ENCODE data around the gene ADGRA1.
"Not testable (repeated sequence)": the region's sequence is repeated elsewhere in the genome, so short reads cannot be mapped to it uniquely, and the experiment has no call there.

ADGRA1 gene

DNA sequence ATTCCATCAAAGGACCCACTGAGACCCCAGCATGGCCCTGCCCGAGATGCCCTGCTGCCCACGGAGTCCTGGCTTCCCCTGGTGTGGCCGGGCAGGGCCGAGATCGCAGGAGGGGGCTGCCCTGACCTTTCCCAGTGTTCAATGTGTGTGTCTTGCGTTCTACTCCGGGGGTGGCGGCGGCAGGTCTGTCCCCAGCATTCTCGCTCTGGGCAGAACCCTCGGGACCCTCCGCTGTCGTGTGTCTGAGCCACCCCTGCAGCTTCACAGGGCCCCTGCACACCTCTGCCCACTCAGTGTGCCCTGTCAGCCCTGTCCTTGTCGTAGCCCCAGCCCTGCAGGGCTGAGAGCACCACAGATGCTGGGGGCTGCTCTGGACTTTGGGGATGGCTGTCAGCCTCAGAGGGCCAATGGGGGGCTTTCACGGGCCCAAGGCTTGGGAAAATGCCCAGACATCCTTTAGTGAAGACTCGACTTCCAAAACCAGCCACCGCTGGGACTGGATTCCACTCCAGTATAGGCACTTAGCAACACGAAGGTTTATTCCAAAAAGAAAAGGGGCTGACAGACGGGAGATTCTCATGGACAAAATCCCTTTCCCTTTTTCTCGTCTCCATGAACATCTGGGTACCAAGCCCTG is 42.3 kb downstream of the ADGRA1 start:
- no peak for DNase-seq

DNA sequence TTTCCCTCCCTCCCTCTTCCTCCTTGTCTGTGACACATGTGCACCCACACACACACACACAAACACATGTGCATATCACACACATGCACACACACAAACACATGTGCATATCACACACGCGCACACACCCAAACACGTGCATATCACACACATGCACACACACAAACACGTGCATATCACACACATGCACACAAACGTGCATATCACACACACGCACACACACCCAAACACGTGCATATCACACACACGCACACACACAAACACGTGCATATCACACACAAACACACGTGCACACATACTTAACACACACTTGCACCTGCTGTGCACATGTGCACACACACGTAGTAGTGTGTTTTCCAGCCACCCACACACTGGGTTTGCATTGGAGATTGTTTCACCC is 42.9 kb downstream of the ADGRA1 start:
- DNase-seq = no peak

DNA sequence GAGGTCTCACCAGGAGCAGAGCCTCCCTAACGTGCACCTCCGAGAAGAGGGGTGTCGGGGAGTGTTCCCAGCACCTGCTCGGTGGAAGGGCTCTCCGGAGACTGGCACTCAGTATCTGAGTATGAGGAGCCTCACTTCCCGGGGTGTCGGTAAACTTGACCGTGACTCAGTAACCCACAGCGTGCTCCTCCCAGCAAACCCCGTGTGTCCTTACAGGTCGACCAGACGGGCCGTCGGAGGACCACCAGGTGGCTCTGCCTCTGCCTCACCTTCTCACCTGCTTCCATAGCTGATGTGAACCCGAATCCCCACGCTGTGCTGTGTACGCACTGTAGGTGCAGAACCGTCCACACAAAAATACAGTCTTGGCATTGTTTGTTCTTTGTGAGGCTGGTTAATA is 43.3 kb downstream of the ADGRA1 start:
- no peak for DNase-seq

DNA sequence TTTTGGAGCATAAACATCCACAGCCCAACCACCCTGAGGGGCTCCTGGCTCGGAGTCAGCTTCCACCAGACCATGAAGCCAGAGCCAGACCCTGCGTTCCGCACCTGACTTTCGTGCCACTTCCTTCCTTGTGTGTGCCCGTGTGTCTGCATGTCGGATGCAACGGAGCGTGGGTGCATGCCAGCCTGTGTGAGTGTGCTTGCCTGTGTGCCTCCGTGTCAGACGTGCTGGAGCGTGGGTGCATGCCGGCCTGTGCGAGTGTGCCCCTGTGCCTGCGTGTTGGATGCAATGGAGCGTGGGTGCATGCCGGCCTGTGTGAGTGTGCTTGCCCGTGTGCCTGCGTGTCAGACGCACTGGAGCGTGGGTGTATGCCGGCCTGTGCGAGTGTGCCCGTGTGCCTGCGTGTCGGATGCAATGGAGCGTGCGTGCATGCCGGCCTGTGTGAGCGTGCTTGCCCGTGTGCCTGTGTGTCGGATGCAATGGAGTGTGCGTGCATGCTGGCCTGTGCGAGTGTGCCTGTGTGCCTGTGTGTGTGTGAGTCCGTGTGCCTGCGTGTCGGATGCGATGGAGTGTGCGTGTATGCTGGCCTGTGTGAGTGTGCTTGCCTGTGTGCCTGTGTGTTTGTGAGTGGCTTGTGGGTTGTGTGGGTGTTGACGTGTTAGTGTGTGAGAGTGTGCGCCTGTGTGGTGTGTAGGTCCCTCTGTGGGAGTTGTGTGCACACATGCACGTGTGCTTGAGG is 44.2 kb downstream of the ADGRA1 start:
- no peak for DNase-seq

DNA sequence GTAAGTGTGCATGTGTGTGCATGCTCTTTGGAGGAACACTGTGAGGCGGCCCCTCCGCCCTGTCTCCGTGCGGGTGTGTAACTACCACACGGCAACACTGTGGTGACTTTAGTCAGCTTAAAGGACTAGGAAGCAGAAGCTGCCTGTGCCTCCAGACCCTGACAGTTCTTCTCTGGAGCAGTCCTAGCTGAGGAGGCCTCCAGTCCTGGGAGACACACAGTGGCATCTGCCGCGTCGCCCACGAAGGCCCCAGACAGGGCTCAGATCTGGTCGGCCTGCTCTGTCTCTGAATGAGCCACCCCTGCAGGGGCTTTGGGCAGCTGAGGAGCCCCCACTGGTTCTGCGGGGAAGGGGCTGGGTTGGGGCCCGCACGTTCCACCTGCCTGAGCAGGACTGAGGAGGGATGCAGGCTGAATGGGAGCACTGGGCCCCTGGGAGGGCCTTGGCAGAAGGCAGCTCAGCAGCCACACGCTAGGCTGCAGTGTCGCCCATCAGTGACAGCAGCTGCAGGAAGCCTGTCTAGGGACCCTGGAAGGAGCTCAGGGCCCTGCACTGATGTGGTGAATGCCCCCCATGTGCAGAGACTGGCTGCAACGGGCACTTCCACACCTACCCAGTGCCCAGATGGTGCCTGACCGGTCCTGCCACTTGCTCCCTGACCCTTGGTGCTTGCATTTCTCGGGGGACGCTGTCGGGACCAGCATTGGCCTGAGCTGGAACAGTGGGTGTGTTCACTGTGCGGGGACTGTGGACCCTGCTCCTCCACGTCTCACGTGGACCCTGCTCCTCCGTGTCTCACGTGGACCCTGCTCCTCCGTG is 45.0 kb downstream of the ADGRA1 start:
- DNase-seq = no peak

DNA sequence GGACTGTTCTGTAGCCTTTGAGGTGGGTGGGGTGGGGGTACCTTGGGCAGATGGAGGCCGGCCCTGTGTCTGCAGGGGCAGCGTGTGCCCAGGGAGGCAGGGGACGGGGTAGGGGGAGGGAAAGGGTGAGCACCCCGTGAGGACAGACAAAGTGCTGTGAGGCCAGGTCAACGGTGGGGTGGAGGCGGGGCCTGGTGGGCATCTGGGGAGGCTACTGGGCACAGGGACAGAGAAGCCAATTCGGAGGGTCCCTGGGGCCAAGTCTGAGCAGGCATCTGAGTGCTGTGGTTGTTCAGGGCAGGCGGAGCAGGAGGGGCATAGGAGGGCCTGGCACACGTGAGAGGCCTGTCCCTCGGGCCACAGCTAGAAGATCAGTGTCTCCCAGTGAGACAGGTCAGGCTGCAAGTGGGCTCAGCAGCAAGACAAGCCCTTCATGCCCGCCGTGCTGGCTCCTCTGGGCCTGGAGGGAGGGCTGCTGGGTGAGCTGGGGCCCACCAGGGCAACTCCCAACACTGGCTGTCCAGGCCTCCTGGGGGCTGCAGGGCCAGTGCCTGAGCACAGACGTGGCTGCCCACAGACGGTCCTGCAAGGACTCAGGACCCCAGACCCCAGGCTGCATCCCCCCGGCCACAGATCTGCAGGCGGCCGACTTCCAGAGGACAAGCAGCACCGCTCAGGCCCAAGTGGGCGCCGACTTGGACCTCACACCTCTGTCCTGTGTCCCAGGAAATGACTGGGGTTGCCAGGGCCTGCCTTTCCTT is 45.9 kb downstream of the ADGRA1 start:
- DNase-seq = no peak

DNA sequence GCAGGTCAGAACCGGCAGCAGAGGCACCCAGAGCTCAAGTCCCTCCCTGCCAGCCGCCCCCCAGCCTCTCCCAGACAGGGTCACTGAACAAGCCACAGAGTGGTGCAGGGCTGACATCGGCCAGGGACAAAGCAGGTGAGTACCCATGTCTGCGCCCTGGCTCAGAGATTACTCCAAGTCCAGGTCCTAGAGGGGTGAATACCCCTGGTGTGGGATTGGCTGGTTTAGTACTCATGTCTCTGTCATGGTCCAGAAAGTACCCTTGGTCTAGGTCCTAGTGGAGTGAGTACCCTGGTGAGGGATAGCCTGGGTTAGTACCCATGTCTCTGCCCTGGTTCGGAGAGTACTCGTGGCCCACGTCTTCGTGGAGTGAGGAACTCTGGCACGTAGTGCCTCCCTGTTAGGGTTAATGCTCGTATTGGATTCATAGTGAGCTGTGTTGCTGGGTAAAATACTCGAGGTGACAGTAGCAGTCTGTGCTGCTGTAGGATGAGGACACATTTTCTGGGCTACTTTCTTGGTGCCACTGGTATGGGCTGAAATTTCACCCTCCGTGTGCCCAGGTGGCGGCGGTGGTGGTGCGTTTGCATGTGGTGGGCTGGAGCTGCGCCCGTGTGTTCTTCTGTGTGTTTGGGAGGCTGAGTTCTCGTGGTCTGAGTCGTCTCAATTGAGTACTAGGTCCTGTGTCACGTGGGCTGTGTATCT is 46.8 kb downstream of the ADGRA1 start:
- no peak for DNase-seq

DNA sequence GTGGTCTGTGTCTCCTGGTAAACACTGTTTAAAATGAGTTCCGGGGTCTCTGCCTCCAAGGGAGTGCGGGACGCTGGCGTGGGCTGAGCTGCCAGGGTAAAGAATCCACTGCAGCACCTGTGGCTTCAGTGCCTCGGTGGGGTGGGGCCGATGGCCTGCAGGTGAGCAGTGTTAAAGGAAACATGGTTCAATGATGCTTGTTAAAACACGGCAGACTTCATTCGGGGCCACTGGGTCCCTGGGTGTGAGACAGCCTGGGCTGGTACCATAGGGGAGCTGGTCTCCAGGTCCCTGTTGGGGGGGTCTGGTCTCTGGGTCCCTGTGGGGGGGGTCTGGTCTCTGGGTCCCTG is 47.4 kb downstream of the ADGRA1 start:
- DNase-seq = no peak

DNA sequence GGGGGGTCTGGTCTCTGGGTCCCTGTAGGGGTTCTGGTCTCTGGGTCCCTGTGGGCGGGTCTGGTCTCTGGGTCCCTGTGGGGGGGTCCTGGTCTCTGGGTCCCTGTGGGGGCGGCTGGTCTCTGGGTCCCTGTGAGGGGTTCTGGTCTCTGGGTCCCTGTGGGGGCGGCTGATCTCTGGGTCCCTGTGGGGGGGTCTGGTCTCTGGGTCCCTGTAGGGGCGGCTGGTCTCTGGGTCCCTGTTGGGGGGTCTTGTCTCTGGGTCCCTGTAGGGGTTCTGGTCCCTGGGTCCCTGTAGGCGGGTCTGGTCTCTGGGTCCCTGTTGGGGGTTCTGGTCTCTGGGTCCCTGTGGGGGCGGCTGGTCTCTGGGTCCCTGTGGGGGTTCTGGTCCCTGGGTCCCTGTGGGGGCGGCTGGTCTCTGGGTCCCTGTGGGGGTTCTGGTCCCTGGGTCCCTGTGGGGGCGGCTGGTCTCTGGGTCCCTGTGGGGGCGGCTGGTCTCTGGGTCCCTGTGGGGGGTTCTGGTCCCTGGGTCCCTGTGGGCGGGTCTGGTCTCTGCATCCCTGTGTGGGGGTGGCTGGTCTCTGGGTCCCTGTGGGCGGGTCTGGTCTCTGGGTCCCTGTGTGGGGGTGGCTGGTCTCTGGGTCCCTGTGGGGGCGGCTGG is 49.9 kb downstream of the ADGRA1 start:
- DNase-seq = not testable (repeated sequence)

DNA sequence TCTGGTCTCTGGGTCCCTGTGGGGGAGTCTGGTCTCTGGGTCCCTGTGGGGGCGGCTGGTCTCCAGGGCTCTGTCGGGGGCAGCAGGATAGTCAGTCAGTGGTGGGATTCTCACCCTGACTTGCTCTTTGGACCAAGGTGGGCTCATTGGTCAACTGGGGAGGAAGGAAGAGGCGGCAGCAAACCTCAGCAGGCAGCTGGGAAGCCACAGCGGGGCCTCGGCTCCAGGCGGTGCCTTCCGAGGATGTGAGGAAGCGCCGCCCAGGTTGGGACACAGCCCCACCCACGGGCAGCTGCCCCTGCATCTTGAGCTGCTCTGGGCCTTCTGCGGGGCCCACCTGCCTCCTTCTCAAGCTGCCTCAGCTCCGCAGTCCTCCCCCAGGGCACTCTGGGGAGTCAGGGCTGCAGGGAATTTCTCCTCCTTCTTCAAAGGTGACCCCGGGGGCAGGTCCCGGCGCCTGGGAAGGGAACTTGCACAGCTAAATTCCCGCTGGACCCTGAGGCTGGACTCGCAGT is 51.9 kb downstream of the ADGRA1 start:
- DNase-seq = no peak

DNA sequence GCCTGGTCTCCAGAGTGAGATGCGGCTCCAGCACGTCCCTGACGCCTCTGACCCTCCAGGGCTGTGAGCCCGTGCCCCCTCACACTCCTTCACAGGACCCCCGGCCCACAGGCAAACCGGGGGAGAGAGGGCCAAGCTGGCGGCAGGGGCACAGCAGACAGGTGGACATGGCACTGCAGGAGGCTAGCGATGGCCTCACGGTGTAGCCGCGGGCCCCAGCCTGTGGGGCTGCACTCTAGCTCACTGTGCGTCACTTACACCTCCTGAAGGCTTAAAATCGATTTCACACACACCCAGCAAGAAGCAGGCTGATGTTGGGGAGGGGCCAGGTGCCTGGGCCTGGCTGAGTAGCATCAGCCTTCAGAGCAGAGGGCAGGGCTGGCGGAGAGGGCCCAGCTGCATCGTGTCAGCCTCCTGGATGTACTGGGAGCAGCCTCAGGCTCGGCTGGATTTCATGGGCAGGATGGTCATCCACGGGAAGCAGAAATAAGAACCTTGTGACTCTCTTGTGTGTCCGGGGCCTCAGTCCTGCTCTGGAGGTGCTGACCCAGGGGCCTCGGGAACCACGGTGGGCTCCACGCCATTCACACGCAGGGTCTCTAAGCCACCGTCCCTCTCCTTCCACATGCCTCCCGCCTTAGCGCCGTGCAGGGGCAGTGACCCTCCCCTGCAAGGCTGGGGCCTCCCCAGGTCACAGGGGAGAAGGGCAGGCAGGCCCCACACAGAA is 52.9 kb downstream of the ADGRA1 start:
- DNase-seq = no peak

DNA sequence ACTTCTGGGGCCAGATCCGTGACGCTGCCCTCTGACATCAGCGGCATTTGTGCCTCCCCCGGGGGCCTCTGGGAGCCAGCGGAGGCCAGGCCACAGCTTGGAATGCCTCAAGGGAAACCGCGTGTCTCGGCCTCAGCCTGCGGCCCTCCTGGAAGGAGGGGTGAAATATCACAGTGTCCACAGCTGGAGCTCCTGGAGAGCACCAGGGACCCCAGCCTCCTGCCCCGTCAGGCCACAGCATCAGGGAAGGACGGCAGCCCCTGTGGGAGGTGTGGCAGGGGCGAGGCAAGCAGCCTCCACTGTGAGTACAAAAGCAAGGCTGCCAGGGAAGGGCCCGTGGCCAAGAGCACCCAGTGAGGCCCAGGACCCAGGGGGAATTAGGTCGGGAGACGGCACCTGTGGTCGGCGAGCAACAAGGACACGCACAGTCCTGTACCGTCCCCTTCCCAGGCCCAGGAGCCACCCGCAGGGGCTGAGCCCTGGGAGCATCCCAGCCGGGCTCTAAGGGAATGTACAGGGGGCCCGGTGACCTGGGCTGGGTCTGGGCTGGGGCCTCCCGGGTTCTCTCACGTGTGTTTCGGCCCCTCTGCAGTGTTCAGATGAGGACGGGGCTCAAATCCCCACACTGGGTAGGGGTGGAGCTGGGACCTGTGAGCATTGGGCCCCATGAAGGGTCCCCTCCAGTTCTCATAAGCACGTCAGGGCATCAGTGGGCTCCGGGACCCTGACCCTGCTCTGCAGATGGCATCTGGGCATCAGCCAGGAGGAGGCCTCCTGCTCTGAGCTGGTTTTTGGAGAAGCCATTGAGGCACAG is 53.6 kb downstream of the ADGRA1 start:
- no peak for DNase-seq

DNA sequence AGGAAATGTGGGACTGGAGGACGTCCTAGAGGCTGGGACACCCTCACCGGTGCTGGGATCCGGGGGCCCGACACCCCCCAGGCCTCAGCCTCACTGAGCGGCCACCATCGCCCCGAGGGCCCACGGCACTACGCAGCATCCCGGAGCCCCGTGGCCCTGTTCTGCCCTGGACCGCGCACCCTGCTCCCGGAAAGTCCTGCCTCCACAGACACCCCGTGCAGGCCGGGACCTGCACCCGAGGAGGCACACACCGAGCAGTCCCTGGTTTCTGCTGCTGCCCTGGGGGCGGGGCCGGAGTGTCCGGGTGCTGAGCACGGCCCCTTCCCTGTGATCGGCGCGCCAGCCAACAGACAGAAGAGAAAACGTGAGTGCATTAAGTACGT is 54.2 kb downstream of the ADGRA1 start:
- DNase-seq = no peak

DNA sequence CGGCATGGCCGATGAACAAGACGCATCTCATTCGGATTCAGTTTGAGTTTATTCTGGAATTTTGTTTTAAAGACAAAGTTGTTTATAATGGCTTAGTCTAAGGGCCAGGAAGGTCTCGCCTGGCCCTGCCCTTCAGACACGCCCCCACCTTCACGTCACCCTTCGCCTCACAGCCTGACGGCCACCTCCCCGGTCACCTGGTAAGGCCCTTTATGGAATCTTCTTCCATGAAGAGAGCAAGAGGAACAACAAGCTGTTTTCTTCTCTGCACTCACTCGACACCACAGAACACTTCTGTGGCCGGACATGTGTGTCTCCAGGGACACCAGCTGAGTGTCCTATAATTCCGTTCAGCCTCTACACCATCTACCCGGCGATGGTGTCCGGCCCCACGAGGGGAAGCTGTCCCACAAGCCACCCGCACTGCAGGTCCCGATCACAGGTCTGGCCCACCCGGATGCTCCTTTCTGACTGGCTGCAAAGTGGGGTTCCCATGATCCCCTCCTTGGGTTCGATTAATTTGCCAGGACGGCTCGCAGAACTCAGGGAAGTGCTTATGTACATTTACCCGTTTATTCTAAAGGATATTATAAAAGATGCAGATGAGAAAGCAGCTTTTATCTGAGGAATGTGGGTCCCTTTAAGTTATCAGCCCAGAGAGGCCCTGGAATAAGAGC is 54.9 kb downstream of the ADGRA1 start:
- DNase-seq = no peak

DNA sequence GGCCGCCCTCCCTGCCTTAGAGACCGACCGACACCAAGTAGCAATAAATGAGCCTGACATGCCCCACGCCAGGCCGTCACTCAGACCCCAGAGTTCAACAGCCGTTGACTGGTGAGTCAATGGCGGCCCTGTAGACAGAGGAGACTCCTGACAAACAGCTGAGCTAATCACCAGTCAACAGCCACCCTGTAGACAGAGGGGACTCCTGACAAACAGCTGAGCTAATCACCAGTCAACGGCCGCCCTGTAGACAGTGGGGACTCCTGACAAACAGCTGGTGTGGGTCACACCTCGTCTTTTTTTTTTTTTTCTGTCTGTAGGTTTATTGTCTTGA is 55.4 kb downstream of the ADGRA1 start:
- no peak for DNase-seq

DNA sequence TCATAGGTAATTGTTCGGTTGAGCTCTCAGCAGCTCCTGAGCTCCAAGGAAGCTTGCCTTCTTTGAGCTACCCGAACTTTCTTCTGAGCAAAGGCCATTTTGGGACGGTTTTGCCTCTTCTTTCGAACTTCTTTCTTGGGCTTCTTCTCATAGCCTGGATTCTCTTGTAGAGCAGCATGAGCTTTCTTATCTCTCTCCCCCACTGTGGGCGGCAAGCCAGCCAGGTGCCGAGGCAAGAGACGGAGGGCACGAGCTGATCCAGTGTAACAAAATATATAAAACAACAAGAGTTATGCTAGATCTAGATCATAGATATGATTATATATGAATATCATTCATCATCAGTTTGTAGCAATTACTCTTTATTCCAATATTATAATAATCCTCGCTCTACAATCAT is 55.8 kb downstream of the ADGRA1 start:
- no peak for DNase-seq

DNA sequence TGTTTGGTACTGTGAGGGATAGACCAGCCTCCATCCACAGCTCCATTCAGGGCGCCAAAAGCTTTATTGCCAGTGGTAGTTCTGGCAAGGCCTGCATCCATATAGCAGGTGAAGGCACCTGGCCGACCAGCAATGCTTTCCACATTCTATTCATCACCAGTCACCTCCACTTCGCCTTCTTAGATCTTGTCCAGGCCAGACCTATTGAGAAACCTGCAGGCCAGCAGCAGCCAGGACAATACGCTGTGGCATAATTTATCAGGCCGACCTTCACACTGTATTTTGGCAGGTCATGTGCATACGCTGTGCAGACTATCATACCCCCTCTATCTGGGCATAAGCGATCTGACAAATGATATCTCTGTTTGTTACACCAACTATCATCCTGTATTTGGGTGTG is 57.0 kb downstream of the ADGRA1 start:
- DNase-seq = no peak

DNA sequence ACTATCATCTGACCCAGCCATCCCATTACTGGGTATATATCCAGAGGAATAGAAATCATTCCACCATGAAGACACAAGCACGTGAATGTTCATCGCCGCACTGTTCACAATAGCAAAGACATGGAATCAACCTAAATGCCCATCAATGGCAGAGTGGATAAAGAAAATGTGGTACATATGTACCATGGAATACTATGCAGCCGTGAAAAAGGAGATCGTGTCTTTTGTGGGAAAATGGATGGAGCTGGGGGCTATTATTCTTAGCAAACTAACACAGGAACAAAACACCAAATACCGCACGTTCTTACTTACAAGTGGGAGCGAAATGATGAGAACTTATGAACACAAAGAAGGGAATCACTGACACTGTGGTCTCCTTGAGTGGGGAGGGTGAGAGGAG is 62.5 kb downstream of the ADGRA1 start:
- DNase-seq = no peak

DNA sequence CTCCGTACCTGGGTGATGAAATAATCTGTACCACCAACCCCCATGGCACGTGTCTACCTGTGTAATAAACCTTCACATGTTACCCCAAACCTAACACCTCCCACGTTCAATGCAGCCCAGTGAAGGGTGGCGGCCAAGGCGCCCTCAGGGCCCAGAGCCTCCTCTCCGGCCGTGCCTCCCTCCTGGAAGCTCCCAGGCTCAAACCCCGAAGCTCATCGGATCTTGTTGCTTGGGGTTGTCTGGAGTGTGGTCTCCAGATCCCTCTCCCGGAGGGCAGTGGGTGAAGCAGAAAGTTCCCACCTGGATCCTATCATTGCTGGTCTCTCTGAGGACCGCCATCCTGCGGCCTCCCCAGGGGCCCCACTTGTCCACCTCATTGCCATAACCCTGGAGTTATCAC is 62.9 kb downstream of the ADGRA1 start:
- no peak for DNase-seq

DNA sequence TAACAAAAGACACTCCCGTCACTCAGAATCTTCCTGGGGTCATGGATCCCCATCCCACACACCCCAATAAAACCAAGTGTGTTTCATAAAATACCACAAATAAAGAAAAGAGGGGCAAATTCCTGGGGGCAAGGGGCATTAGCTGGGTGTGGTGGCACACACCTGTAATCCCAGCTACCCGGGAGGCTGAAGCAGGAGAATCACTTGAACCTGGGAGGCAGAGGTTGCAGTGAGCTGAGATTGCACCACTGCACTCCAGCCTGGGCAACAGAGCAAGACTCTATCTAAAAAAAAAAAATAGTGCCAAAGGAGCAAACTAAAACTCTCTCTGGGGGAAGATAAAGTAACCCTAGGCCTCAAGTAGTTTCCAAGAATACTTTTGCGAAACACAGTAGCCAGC is 63.3 kb downstream of the ADGRA1 start:
- DNase-seq = not testable (repeated sequence)

All from SHP77 (cell line).